B cell (primary cell): ENCODE results near the gene CENPF. TPM values are rescaled to one million over a fixed set of nuclear protein-coding genes. Genes with fewer than 3 reads are reported as not detected.

Experiments used
- ATAC-seq: fragments of 200-7000 bp; cut with Tn5 transposase; one replicate; pipeline ENCODE4 v1.10.0; 2021; ENCODE audit warnings: low read depth, mild to moderate bottlenecking, moderate number of reproducible peaks, moderate library complexity
- CTCF ChIA-PET: fragments of 350-600 bp; sonication (Branson Sonifier 250); formaldehyde crosslinking; loops from one replicate; lab custom pipeline; 2021; ENCODE audit warnings: antibody characterized with exemption, inconsistent platforms; lab: Charles Lee
- POLR2A ChIA-PET: fragments of 350-600 bp; sonication (Branson Sonifier 250); formaldehyde crosslinking; loops from one replicate; lab custom pipeline; 2021; ENCODE audit warnings: antibody characterized with exemption; lab: Charles Lee
- DNase-seq: peaks from one replicate; pipeline ENCODE4 v3.0.0; 2013
- H2AFZ ChIP-seq: 2 replicates; pipeline ENCODE4 v1.6.1; 2012; ENCODE audit warnings: mild to moderate bottlenecking, low read depth, low read length; ENCODE audit not compliant: insufficient read depth, poor library complexity, severe bottlenecking
- H3K27ac ChIP-seq, 2 donors: 1 replicate in 1 of 2; 2 replicates in 1 of 2; pipeline ENCODE4 v1.5.1; 2012 to 2013; ENCODE audit warnings: low read length in 2 of 2, mild to moderate bottlenecking in 2 of 2, moderate library complexity in 1 of 2
- H3K27me3 ChIP-seq, 4 experiments: fragments of 200-600 bp in 1 of 4; sonication (generic) in 1 of 4; replicated peaks in 1 of 4; 1 replicate in 2 of 4; 2 replicates in 2 of 4; pipeline versions ENCODE4 v1.6.1 to v1.7.0; 2013 to 2016; ENCODE audit warnings: low read length in 3 of 4, mild to moderate bottlenecking in 2 of 4, mixed read lengths in 1 of 4, moderate library complexity in 1 of 4; ENCODE audit not compliant: insufficient read depth in 4 of 4, control insufficient read depth in 3 of 4; ENCODE audit errors: control extremely low read depth in 1 of 4
- H3K36me3 ChIP-seq, 2 experiments: replicated peaks in 1 of 2; 1 replicate in 1 of 2; 2 replicates in 1 of 2; pipeline versions ENCODE4 v1.6.1 to v1.7.1; 2013; ENCODE audit warnings: low read length in 1 of 2; ENCODE audit not compliant: insufficient read depth in 2 of 2, control insufficient read depth in 1 of 2; ENCODE audit errors: control extremely low read depth in 1 of 2, extremely low read depth in 1 of 2
- H3K4me1 ChIP-seq, 2 donors: fragments of 200-600 bp in 1 of 2; sonication (generic) in 1 of 2; 1 replicate in 1 of 2; 2 replicates in 1 of 2; pipeline versions ENCODE4 v1.5.1 to v1.6.1; 2013 to 2017; ENCODE audit warnings: low read length in 2 of 2; ENCODE audit not compliant: control insufficient read depth in 2 of 2, insufficient read depth in 2 of 2
- H3K4me2 ChIP-seq: replicated peaks from 2 replicates; pipeline ENCODE3; 2012; ENCODE audit warnings: mild to moderate bottlenecking, low read depth, low read length; ENCODE audit not compliant: poor library complexity, severe bottlenecking
- H3K4me3 ChIP-seq, 5 experiments: fragments of 200-600 bp in 1 of 5; sonication (generic) in 1 of 5; 1 replicate in 3 of 5; 2 replicates in 2 of 5; pipeline versions ENCODE4 v1.5.1 to v1.7.0; 2011 to 2016; ENCODE audit warnings: low read length in 4 of 5, mild to moderate bottlenecking in 4 of 5, low read depth in 2 of 5, control low read depth in 1 of 5, moderate library complexity in 1 of 5; ENCODE audit not compliant: insufficient read depth in 1 of 5; ENCODE audit errors: control extremely low read depth in 1 of 5, extremely low read depth in 1 of 5
- H3K79me2 ChIP-seq: fragments of 200-600 bp; sonication (generic); one replicate; pipeline ENCODE4 v1.6.0; 2016; ENCODE audit warnings: low read length; ENCODE audit not compliant: control insufficient read depth, insufficient read depth
- H3K9ac ChIP-seq: fragments of 200-600 bp; sonication (generic); 2 replicates; pipeline ENCODE4 v1.6.1; 2017; ENCODE audit warnings: mild to moderate bottlenecking, low read length, moderate library complexity
- H3K9me3 ChIP-seq, 3 donors: one replicate each; pipeline versions ENCODE4 v1.6.1 to v1.7.1; 2013; ENCODE audit warnings: low read length in 2 of 3; ENCODE audit not compliant: control insufficient read depth in 2 of 3, insufficient read depth in 1 of 3; ENCODE audit errors: control extremely low read depth in 1 of 3
- H4K20me1 ChIP-seq: 2 replicates; pipeline ENCODE4 v1.6.0; 2012; ENCODE audit warnings: mild to moderate bottlenecking, low read length; ENCODE audit not compliant: insufficient read depth, control insufficient read depth, poor library complexity, severe bottlenecking
- H3K27ac Mint-ChIP-seq: one replicate; pipeline ENCODE4 v1.8.0; 2021; ENCODE audit warnings: mixed read lengths
- H3K27me3 Mint-ChIP-seq: one replicate; pipeline ENCODE4 v1.8.0; 2021; ENCODE audit warnings: mixed read lengths
- H3K4me1 Mint-ChIP-seq: one replicate; pipeline ENCODE4 v1.8.0; 2021; ENCODE audit warnings: mixed read lengths
- H3K4me3 Mint-ChIP-seq: one replicate; pipeline ENCODE4 v1.8.0; 2021; ENCODE audit warnings: mixed read lengths
- H3K9me3 Mint-ChIP-seq: one replicate; pipeline ENCODE4 v1.8.0; 2022; ENCODE audit warnings: mixed read lengths; ENCODE audit not compliant: insufficient read depth
- EZH2 ChIP-seq: IDR thresholded peaks from 2 replicates; pipeline ENCODE4 v1.6.1; 2012; ENCODE audit warnings: borderline replicate concordance, low read depth, mild to moderate bottlenecking, moderate library complexity, low read length; ENCODE audit not compliant: insufficient read depth, poor library complexity, severe bottlenecking
- WGBS: methylation state at CpG from one replicate; pipeline ENCODE4 v1.1.5; 2013; ENCODE audit warnings: missing lambda C conversion rate; ENCODE audit not compliant: insufficient coverage; 5-methylcytosine and 5-hydroxymethylcytosine counted together
- intact Hi-C: fragments of 100-400 bp; cut with micrococcal nuclease; formaldehyde crosslinking; loops from one replicate; pipeline ENCODE4 v1.10.0; 2022
- polyA plus RNA-seq: library from polyadenylated mRNA; depleted of rRNA; stranded (reverse); fragments of >200 nt; gene quantifications from 2 replicates; pipeline ENCODE4 v1.2.3, GENCODE V29; 2012
- total RNA-seq, 2 donors: library from RNA; stranded (reverse); fragments of 120-200 nt in 1 of 2; gene quantifications; 1 replicate in 1 of 2; 2 replicates in 1 of 2; pipeline versions ENCODE4 v1.2.3 to v1.2.4, GENCODE V29; 2013 to 2022
- TF ChIP-seq, protein P1 (sequence below): fragments of 200-600 bp; IDR thresholded peaks from one replicate; pipeline ENCODE4 v1.8.0; 2022; ENCODE audit warnings: antibody characterized with exemption, mild to moderate bottlenecking

The CENPF gene
- total and polyA plus RNA-seq, 2 donors (not counting 1 experiment from before 2014, with no cell fraction given), result 0.12 to 3.0 TPM

DNA sequence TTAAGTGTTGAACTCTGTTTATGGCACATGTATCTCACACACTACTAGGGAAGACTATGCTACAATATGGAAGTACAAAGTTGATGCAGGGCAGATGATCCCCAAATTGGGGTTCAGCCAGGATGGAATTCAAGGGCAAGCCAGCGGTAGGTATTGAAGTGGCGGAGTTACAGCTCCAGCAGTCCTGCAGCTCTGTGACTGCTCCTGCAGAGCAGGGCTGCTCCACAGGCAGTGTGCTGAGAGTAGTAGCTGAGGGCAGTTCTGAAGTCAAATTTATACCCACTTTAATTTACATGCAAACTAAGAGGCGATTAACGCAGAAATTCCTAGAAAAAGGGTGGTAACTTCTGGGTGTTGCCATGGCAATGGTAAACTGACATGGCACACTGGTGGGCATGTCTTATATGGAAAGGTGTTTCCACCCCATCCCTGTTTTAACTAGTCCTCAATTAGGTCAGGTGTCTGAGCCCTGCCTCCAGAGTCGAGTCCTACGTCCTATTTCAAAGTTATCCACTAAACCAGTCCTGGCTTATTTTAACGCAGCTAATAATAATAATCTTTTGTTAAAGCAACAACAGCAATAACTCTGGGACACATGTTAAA is 20.6 kb upstream of the CENPF start:
- WGBS, result 85% methylated on average over 4 of the region's 7 CpGs
- Histone ChIP-seq H3K36me3 (no peaks in the 10 kb centered on the region), H4K20me1 (no peaks in the 10 kb centered on the region), H3K27ac (no peak overlapping the region), H3K4me2 (no peak overlapping the region), H3K4me3 (no peak overlapping the region), H3K9me3 (peaks cover 0 to 8% (median 0%) of the 10 kb centered on the region in 3 donors), H3K9ac (no peak overlapping the region), H3K27me3 (no peaks in the 10 kb centered on the region), H3K79me2 (no peaks in the 10 kb centered on the region), H3K4me1 (peaks cover 0 to 4% of the 10 kb centered on the region in 2 donors), H2AFZ (no peak overlapping the region)
- H3K4me1 Mint-ChIP-seq, result peaks cover 3% of the 10 kb centered on the region
- ChIA-PET CTCF (interaction anchor here (0.9 kb wide), 1 partner anchor 245 kb away, joined by 3 read pairs; no protein-coding TSS in a partner anchor), POLR2A (no interaction called here)
- no peak for DNase-seq
- H3K9me3 Mint-ChIP-seq, result peaks cover 2% of the 10 kb centered on the region
- peaks cover 15% of the 10 kb centered on the region for H3K27me3 Mint-ChIP-seq
- TF ChIP-seq, protein P1, sequence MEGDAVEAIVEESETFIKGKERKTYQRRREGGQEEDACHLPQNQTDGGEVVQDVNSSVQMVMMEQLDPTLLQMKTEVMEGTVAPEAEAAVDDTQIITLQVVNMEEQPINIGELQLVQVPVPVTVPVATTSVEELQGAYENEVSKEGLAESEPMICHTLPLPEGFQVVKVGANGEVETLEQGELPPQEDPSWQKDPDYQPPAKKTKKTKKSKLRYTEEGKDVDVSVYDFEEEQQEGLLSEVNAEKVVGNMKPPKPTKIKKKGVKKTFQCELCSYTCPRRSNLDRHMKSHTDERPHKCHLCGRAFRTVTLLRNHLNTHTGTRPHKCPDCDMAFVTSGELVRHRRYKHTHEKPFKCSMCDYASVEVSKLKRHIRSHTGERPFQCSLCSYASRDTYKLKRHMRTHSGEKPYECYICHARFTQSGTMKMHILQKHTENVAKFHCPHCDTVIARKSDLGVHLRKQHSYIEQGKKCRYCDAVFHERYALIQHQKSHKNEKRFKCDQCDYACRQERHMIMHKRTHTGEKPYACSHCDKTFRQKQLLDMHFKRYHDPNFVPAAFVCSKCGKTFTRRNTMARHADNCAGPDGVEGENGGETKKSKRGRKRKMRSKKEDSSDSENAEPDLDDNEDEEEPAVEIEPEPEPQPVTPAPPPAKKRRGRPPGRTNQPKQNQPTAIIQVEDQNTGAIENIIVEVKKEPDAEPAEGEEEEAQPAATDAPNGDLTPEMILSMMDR, result no peak
- no peak for TF ChIP-seq EZH2
- H3K27ac Mint-ChIP-seq, result no peak overlapping the region
- intact Hi-C loops, result no loop called here
- no peak overlapping the region for H3K4me3 Mint-ChIP-seq
- ATAC-seq, result no peak

DNA sequence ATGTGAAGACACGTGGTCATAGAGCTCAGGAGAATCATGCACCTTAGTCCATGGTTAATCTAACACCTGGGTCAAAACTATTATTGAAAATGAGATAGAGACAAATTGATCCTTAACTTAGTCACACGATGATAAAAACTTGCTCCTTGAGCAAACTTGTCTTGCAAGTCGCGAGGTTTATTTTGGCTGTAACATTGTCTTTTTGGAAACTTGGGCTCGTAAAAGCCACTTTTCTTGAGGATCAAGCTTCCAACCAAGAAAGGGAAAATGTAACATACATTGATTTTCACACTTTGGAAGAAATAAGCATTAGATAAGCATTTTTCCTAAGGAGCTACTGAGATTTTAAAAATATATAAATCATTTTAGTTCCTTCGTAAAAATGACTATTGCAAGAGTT is 19.9 kb upstream of the CENPF start:
- no peak for ATAC-seq
- no peak overlapping the region for H3K4me3 ChIP-seq
- TF ChIP-seq, protein P1, result no peak
- no peak for TF ChIP-seq EZH2
- DNase-seq, result no peak
- no peaks in the 10 kb centered on the region for H4K20me1 ChIP-seq
- no peak overlapping the region for H2AFZ ChIP-seq
- ChIA-PET POLR2A (no interaction called here), CTCF (interaction anchor here (0.9 to 1.1 kb wide), 3 partner anchors 10 to 246 kb away, joined by 3 read pairs; no protein-coding TSS in a partner anchor)
- peaks cover under 1% of the 10 kb centered on the region for H3K9me3 Mint-ChIP-seq
- H3K27me3 Mint-ChIP-seq, result peaks cover 19% of the 10 kb centered on the region
- peaks cover 0 to 4% (median 0%) of the 10 kb centered on the region in 4 experiments for H3K27me3 ChIP-seq
- H3K36me3 ChIP-seq, result no peaks in the 10 kb centered on the region
- WGBS, result 100% methylated on average over 3 of the region's 6 CpGs
- H3K4me1 Mint-ChIP-seq, result peaks cover 3% of the 10 kb centered on the region
- H3K27ac ChIP-seq, result no peak overlapping the region
- H3K4me1 ChIP-seq, result peaks cover 0 to 4% of the 10 kb centered on the region in 2 donors
- peaks cover 0 to 8% (median 0%) of the 10 kb centered on the region in 3 donors for H3K9me3 ChIP-seq
- no peak overlapping the region for H3K4me3 Mint-ChIP-seq
- intact Hi-C loops, result no loop called here
- H3K4me2 ChIP-seq, result no peak overlapping the region
- no peak overlapping the region for H3K9ac ChIP-seq
- no peaks in the 10 kb centered on the region for H3K79me2 ChIP-seq
- no peak overlapping the region for H3K27ac Mint-ChIP-seq
